OCI-LY3 (cell line): ENCODE data around the gene ARHGAP26.

Experiments
- CTCF ChIP-seq: fragments of 200-600, 300-600 bp; sonication (generic); IDR thresholded peaks from 2 replicates; pipeline ENCODE4 v1.5.1; 2014; ENCODE audit warnings: antibody characterized with exemption, low read length, low read depth
- EZH2phosphoT487 ChIP-seq: fragments of 200-600 bp; shearing (Covaris generic); IDR thresholded peaks from 2 replicates; pipeline ENCODE4 v1.6.1; 2018; ENCODE audit warnings: antibody characterized with exemption, mixed run types, low read depth

GRCh38 chr5:143057580-143057999 is 287.4 kb downstream of the ARHGAP26 start:
- no peak for TF ChIP-seq CTCF
- no peak for TF ChIP-seq EZH2phosphoT487
